ENCODE measurements around the gene OR6N2. TPM values are rescaled to one million over a fixed set of nuclear protein-coding genes. Genes with fewer than 3 reads are reported as not detected.

Gene OR6N2, protein sequence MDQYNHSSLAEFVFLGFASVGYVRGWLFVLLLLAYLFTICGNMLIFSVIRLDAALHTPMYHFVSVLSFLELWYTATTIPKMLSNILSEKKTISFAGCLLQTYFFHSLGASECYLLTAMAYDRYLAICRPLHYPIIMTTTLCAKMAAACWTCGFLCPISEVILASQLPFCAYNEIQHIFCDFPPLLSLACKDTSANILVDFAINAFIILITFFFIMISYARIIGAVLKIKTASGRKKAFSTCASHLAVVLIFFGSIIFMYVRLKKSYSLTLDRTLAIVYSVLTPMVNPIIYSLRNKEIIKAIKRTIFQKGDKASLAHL
- total RNA-seq (not detected), polyA plus RNA-seq (not detected)

DNA sequence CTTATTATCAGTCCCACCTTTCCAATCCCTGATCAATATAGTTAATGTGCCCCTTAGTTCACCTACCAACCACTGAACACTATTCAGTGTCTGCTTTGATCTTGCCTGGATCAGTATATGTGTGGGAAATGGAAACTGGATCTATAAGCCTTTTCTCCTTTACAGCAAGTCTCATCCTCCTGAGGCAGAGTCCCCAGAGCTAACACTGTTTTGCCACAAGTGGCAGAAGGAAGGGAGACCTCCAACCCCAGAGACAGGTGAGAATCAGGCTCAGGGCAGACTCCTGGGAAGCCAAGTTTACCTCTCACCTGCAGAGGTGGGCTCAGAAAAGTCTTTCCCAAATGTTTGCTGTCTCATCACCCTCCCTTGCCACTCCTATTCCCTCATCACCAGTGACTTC lies at the start of gene OR6N2:
OR6N2 (minus strand) TSS at position 101 of the 400 bp plus-strand sequence. CDS start 3,569 bp downstream, outside the sequence.
- Histone ChIP-seq H3K4me3 (ENCODE audit: low read depth in 1 of 3, low read length in 3 of 3) (no peak within 1 kb of the TSS), H3K27me3 (ENCODE audit: control insufficient read depth in 4 of 4, insufficient read depth in 4 of 4, low read length in 3 of 4) (no peaks in the 10 kb centered on the region), H3K9me3 (ENCODE audit: control insufficient read depth in 4 of 4, low read length in 3 of 4) (no peaks in the 10 kb centered on the region), H3K36me3 (ENCODE audit: control insufficient read depth in 4 of 4, insufficient read depth in 3 of 4, low read depth in 1 of 4, low read length in 3 of 4) (no peaks in the 10 kb centered on the region), H3K9ac (ENCODE audit: low read depth in 1 of 2, low read length in 2 of 2) (no peak within 1 kb of the TSS), H3K27ac (ENCODE audit: low read depth in 1 of 2, low read length in 2 of 2) (no peak within 1 kb of the TSS), H3K4me1 (ENCODE audit: control insufficient read depth in 4 of 4, insufficient read depth in 4 of 4, low read length in 3 of 4) (no peaks in the 10 kb centered on the region)
- DNase-seq (ENCODE audit: low spot score), result no peak
- TF ChIP-seq HNF4A (conservative IDR thresholded peaks at IDR 0.05) (no peak), FOXA1 (IDR thresholded peaks at IDR 0.05) (no peak), REST (IDR thresholded peaks at IDR 0.05) (no peak), RXRA (IDR thresholded peaks at IDR 0.05) (no peak), EGR1 (IDR thresholded peaks at IDR 0.05; ENCODE audit: low read depth in 2 of 2) (no peak), GABPA (IDR thresholded peaks at IDR 0.05 in 1 of 2, conservative IDR thresholded peaks at IDR 0.05 in 1 of 2) (no peak), NR2F2 (IDR thresholded peaks at IDR 0.05) (no peak), FOXA2 (IDR thresholded peaks at IDR 0.05) (no peak), HNF4G (IDR thresholded peaks at IDR 0.05) (no peak), CTCF (IDR thresholded peaks at IDR 0.05; ENCODE audit: low read depth, low read length, missing input control) (no peak), SP1 (IDR thresholded peaks at IDR 0.05) (no peak), JUND (IDR thresholded peaks at IDR 0.05) (no peak), ZBTB33 (IDR thresholded peaks at IDR 0.05) (no peak), TAF1 (conservative IDR thresholded peaks at IDR 0.05) (no peak), RAD21 (IDR thresholded peaks at IDR 0.05) (no peak)
- TF ChIP-seq, protein P1, sequence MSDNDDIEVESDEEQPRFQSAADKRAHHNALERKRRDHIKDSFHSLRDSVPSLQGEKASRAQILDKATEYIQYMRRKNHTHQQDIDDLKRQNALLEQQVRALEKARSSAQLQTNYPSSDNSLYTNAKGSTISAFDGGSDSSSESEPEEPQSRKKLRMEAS (IDR thresholded peaks at IDR 0.05), result no peak
- TF ChIP-seq, protein P2, sequence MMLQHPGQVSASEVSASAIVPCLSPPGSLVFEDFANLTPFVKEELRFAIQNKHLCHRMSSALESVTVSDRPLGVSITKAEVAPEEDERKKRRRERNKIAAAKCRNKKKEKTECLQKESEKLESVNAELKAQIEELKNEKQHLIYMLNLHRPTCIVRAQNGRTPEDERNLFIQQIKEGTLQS (IDR thresholded peaks at IDR 0.05), result no peak
